GM21723 (cell line): ENCODE results near the gene ZBTB7A.
A peak's percentile ranks its signal among the peaks of the same experiment; 100 is the strongest.

ENCODE experiments used
- ATAC-seq: cut with Tn5 transposase; IDR thresholded peaks from one replicate; pipeline ENCODE4 v1.9.1; 2021; ENCODE audit warnings: mild to moderate bottlenecking, moderate library complexity; ENCODE audit not compliant: unreplicated experiment

Gene ZBTB7A

DNA sequence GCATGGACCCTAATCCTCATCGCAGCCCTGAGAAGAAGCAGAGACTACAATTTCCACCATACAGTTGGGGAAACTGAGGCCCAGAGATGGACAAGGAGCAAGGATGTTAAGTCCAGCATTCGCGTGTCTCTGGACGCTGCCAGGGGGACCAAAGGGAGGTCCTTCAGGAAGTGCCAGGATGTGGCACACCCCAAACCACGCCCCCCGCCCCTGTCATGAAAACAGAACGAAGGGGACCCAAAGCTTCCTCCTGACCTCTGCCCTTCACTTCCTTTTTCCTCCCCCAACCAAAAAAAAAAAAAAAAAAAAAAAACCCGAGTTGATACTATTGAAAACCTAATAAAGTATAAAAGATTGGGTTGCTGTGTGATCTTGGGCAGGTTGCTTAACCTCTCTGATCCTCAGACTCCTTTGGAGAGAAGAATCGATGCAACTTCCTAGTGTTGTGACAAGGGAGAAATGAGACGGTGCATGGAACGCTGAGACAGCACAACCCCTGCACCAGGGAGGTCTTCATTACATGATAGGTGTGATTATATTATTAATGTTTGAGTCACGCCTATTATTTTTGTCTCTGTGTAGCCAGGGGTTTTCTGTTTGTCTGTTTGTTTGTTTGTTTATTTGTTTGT lies 2.7 kb upstream of the ZBTB7A start:
- no peak for ATAC-seq

GRCh38 chr19:4068047-4068966 lies 1.6 kb upstream of the ZBTB7A start:
- ATAC-seq = no peak

- ATAC-seq = no peak
Measured at GRCh38 chr19:4067396-4068046, 822 bp upstream of the ZBTB7A start.

DNA sequence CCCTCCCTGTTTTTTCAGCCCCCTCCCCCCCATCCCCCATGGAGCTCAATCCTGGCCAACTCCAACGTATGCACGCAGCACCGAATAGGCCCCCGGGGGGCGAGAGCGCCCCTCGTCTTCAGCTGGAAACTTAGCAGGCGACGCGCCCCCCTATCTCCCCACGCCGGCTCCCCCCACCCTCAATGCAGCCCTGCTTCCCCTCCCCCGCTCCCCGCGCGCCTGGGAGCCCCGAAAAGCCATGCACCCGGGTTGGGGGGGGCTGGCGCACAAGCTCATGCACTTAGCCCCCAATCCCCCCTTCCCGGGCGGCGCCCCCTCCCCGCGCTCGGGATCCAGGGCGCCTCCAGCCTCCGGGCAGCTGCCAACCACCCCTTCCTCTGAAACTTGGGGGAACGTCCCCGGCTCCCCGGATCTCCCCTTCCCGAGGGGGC lies 508 bp downstream of the ZBTB7A start:
- no peak for ATAC-seq

GRCh38 chr19:4065430-4066175 lies 1.1 kb downstream of the ZBTB7A start:
- ATAC-seq = peak; percentile 57

GRCh38 chr19:4064496-4065260 lies 2.0 kb downstream of the ZBTB7A start:
- no peak for ATAC-seq

GRCh38 chr19:4064149-4064495 lies 2.6 kb downstream of the ZBTB7A start:
- no peak for ATAC-seq

DNA sequence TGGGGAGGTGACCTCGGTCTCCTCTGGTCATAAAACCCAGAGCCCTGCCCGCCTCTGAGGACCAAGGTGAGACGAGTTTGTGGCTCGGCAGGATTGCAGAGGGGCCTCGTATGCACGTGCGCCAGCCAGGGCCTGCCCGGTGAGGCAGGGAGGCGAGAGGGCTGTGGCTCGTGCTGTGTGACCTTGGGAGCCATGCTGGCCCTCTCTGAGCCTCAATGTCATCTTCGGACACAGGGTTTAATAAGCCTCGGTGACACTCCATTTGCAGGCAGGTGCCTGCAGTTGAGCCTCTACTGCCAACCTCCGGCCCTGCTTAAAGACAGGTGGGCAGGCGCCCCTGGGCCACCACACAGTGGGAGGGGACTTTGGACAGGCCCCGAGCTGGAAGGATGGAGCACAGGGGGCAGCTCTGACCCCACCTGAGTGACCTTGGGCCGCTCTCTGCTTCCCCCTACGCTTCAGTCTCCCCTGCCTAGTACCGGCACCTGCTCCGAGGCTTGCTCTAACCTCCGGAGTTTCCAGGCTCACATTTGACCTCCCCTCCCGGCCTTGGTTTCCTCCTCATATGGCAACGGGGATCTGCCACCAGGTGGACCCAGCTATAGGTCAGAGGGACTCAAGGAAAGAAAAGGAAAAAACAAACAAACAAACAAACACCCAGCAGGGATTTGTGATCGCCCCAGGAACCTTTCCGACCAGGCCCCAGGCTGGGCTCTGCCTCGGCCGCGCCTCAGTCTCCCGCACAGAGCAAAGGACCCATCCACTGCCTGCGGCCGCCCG lies 3.1 kb downstream of the ZBTB7A start:
- ATAC-seq = no peak

GRCh38 chr19:4062419-4063368 lies 4.0 kb downstream of the ZBTB7A start:
- no peak for ATAC-seq

DNA sequence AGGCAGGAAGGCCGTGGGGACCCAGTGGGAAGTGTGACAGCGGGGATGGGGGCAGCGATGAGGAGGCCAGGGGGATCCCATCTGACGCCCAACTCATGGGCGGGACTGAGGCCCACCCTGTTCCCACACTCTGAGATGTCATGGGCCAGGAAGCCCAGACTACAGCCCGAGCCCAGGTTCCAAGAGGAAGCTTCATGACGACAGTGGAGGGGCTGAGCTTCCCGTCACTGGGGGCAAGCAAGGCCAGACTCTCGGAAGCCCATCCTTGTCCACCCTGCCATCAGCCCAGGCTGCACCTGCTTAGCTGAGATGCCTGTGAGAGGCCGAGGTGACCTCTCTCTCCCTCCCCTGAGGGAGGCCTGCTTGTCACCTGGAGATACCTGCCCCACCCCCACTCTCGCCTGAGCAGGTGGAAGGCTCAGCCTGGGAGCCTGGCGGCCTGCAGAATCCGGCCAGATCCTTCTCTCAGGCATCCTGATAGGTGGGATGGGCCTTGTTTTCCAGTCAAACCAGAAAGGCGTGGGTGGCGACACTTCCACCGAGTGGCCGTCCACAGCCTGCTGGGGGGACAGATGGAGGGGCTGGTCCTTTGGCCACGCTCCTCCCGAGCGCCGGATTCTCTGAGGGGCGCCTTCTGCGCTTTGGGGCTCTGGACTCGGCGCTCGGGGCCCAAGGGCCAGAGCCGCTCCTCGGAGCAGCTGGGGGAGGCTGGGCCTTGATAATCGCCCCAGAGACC lies 4.8 kb downstream of the ZBTB7A start:
- no peak for ATAC-seq

DNA sequence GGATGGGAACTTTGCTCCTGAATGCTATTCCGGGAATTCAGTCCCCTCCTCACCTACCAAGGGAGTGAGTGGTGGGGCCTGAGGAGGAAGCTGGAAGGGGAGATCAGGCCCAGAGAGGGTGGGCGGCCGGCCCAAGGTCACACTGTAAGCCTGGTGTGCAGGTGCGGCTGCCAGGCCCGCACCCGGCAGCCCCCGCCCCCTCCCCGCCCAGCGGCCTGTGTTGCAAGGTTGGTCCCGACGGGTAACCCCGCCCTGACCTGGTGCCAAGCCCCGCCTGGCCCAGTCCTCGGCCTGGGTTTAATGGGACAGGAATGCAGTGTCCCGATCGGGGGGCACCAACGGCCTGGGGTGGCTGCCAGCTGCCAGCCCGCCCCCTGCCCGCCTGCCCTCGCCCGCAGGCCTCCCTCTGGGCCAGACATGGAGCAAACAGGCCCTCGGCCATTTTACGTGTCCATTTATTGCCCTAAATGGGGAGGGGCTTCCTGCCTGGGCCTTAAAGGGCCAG lies 5.5 kb downstream of the ZBTB7A start:
- ATAC-seq = no peak

DNA sequence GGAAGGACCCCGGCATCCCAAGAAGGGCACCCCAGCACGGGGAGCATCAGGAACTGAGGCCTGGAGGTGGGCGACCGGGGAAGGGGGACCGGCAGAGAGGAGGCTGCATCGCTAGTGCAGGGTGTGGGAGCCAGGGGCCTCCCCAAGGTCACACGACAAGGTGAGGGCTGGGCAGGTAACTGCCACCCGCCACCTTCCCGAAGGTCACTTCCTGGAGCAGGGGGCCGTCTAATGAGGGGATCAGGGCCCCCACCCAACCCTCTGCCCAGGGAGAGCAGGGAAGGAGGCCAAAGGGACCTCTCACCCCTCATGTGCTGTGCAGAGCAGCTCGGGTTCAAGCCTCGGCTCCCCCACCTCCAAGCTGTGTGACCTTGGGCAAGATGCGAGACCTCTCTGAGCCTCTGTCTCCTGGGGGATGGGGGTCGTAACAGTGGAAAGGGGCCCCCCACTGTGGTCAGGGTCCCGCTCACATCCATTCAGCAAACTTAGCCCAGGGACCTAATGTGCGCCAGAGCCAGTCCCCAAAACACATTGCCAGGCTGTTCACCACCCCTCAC lies 6.0 kb downstream of the ZBTB7A start:
- ATAC-seq = no peak

- ATAC-seq = no peak
Measured at GRCh38 chr19:4059891-4060620, 6.6 kb downstream of the ZBTB7A start.

DNA sequence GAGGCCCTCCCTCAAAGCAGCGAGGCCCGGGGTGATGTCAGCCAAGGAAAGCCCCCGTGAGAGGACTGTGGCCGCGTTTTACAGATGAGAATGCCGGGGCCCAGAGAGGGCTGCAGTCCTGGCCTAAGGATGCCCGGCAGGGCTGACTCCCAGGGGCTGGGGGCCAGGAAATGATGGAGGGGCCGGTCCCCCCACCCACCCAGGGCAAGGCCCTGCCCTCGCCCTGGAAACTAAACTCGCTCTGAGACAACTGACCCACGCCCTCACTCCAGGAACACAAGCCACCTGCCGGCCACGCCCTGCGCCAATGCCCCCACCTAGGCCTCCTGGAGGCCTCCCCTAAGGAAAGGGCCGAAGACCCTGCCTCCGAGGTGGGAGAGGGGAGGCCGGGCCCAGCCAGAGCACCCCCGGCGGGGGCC lies 7.2 kb downstream of the ZBTB7A start:
- no peak for ATAC-seq

DNA sequence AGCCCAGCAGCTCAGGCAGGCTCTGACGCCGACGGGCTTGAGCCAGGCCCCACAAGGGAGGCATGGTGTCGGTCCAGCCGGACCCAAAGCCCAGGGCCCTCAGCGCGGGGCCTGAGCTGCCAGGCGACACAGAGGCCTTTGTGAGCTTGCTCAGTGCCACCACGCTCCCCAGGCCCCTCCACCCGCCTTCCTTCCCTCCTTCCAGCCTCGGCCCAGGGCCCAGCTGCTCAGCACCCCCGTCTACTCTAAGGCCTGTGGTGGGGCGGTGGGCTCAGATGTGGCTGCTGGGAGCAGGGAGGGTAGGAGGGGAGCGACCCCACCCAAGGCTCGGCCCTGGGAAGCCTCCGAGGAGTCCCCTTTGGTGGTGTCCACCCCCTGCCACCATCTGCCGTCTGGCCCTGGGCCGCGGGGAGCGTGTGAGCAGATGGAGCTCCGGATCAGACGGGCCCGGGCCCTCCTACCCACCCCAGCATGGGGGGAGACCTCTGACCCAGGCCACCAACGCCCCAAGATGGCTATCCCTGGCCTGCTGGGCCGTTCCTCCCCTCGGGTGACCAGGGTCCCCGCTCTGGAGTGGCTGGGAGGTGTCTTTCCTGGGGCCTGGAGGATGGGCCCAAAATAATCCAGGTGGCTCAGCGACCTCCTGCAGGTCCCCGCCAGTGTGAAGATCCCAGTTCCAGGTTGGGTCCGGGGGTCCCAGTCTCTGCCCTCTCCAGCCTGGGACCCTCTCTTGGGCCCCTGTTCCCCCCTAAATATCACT lies 7.8 kb downstream of the ZBTB7A start:
- ATAC-seq = no peak
